HL-60 (cell line): ENCODE data around the gene MPND.
"Not testable (repeated sequence)": the region's sequence is repeated elsewhere in the genome, so short reads cannot be mapped to it uniquely, and the experiment has no call there.

Experiments used
- DNase-seq, 2 experiments: peaks; one replicate each; pipeline ENCODE4 v3.0.0-alpha.2; 2010 to 2020; ENCODE audit warnings: low read depth in 1 of 2, low spot score in 1 of 2
- H3K27ac ChIP-seq: fragments of 250-450 bp; sonication (Bioruptor Pico); replicated peaks from 2 replicates; pipeline ENCODE4 v1.5.1; 2020; ENCODE audit warnings: mild to moderate bottlenecking, moderate library complexity
- H3K27me3 ChIP-seq: fragments of 250-450 bp; sonication (Bioruptor Pico); 2 replicates; pipeline ENCODE4 v1.5.1; 2021; ENCODE audit warnings: mild to moderate bottlenecking, moderate library complexity; ENCODE audit not compliant: insufficient read depth, poor library complexity, severe bottlenecking
- H3K4me3 ChIP-seq: replicated peaks from 2 replicates; pipeline ENCODE4 v1.5.1; 2011; ENCODE audit warnings: mild to moderate bottlenecking, control low read depth, low read length; ENCODE audit not compliant: insufficient read depth
- CTCF ChIP-seq: IDR thresholded peaks from one replicate; pipeline ENCODE4 v1.5.1; 2011; ENCODE audit warnings: low read length, control low read depth, inconsistent platforms; ENCODE audit not compliant: insufficient read depth
- GABPA ChIP-seq: IDR thresholded peaks from 2 replicates; pipeline ENCODE4 v1.6.1; 2012; ENCODE audit warnings: low read depth
- POLR2AphosphoS5 ChIP-seq: IDR thresholded peaks from 2 replicates; pipeline ENCODE4 v1.6.1; 2012; ENCODE audit warnings: low read depth
- SPI1 ChIP-seq: IDR thresholded peaks from 2 replicates; pipeline ENCODE4 v1.6.1; 2012; ENCODE audit warnings: low read depth, mild to moderate bottlenecking, borderline replicate concordance
- TF ChIP-seq, protein P1 (sequence below): IDR thresholded peaks from 2 replicates; pipeline ENCODE4 v1.6.1; 2012; ENCODE audit warnings: low read depth; ENCODE audit not compliant: insufficient replicate concordance

Gene MPND

DNA sequence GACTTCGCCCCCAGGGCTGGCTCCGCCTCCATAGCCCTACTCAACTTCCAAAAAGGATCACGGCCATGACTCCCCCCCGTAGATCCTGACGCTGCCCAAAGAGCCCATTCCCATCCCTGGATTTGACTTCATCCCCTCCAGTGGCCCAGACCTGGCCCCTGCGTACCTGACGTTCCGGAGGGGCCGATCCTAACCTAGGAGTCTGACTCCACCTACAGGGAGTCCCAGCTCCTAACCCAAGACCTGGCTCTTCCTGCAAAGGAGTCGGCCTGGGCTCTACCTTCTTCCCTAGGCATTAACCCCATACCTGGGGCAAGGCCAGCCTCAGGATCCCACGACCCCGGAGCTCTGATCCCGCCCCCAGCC, 15.5 kb upstream of the MPND start:
- Histone ChIP-seq H3K27ac (no peak overlapping the region), H3K4me3 (peak overlapping the region; percentile 39), H3K27me3 (peaks cover 24% of the 10 kb centered on the region)
- no peak for DNase-seq
- TF ChIP-seq GABPA, result no peak
- TF ChIP-seq, protein P1, sequence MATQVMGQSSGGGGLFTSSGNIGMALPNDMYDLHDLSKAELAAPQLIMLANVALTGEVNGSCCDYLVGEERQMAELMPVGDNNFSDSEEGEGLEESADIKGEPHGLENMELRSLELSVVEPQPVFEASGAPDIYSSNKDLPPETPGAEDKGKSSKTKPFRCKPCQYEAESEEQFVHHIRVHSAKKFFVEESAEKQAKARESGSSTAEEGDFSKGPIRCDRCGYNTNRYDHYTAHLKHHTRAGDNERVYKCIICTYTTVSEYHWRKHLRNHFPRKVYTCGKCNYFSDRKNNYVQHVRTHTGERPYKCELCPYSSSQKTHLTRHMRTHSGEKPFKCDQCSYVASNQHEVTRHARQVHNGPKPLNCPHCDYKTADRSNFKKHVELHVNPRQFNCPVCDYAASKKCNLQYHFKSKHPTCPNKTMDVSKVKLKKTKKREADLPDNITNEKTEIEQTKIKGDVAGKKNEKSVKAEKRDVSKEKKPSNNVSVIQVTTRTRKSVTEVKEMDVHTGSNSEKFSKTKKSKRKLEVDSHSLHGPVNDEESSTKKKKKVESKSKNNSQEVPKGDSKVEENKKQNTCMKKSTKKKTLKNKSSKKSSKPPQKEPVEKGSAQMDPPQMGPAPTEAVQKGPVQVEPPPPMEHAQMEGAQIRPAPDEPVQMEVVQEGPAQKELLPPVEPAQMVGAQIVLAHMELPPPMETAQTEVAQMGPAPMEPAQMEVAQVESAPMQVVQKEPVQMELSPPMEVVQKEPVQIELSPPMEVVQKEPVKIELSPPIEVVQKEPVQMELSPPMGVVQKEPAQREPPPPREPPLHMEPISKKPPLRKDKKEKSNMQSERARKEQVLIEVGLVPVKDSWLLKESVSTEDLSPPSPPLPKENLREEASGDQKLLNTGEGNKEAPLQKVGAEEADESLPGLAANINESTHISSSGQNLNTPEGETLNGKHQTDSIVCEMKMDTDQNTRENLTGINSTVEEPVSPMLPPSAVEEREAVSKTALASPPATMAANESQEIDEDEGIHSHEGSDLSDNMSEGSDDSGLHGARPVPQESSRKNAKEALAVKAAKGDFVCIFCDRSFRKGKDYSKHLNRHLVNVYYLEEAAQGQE, result no peak
- TF ChIP-seq CTCF, result no peak
- no peak for TF ChIP-seq POLR2AphosphoS5
- no peak for TF ChIP-seq SPI1

DNA sequence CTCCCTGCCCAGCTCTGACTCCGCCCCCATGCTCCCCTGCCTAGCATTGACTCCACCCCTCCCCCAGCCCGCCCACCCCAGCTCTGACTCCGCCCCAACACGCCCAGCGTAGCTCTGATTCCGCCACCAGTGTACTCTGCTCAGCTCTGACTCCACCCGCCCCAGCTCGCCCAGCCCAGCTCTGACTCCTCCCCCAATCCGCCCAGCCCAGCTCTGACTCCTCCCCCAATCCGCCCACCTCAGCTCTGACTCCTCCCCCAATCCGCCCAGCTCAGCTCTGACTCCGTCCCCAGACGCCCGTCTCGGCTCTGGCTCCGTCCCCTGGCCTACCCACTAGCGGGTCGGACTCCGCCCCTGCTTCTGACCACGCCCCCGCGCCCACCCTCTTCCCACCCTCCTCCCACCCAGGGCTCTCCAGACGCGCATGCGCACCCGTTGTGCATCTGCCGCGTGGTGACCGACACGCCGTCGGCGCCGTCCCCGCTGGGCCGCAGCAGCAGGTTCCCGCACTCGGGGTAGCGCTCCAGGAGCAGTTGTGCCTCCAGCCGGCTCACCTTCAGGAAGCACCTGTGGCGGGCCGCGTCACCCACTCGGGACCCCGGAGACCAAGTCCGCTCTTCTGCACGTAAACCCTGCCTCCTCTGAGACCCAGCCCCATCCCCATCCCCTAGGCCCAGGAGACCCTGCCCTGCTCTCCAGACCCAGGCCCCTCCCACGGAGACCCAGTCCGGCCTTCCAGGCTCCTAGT, 14.9 kb upstream of the MPND start:
- Histone ChIP-seq H3K4me3 (peak overlapping the region; percentile 54), H3K27ac (0 out of 2 replicates have a peak overlapping the region, but pooled peaks have one; percentile 28), H3K27me3 (peaks cover 24% of the 10 kb centered on the region)
- peak; percentile 85 to 91 for DNase-seq
- TF ChIP-seq GABPA (no peak), POLR2AphosphoS5 (peak; percentile 54; the same call in 1 of the 2 replicates)

- H3K27ac ChIP-seq, result not testable (repeated sequence)
- H3K27me3 ChIP-seq, result peaks cover 24% of the 10 kb centered on the region
- H3K4me3 ChIP-seq, result peak overlapping the region; percentile 54
- DNase-seq, result peak in 1 of 2 experiments; percentile 13
These were observed 14.2 kb upstream of the MPND start for GRCh38 chr19:4328991-4329681.

GRCh38 chr19:4329858-4330257, 13.5 kb upstream of the MPND start:
- Histone ChIP-seq H3K27me3 (peaks cover 24% of the 10 kb centered on the region), H3K27ac (no peak overlapping the region), H3K4me3 (no peak overlapping the region)
- DNase-seq, result no peak
- no peak for TF ChIP-seq GABPA
- no peak for TF ChIP-seq SPI1
- TF ChIP-seq CTCF, result no peak

GRCh38 chr19:4334929-4335570, 8.3 kb upstream of the MPND start:
- H3K4me3 ChIP-seq, result no peak overlapping the region
- H3K27me3 ChIP-seq, result no peaks in the 10 kb centered on the region
- no peak for TF ChIP-seq GABPA
- TF ChIP-seq, protein P1, result no peak
- TF ChIP-seq POLR2AphosphoS5, result no peak
- TF ChIP-seq CTCF, result no peak
- no peak overlapping the region for H3K27ac ChIP-seq
- DNase-seq, result no peak
